Measurements from ENCODE around the gene MESP1.

The MESP1 gene

DNA sequence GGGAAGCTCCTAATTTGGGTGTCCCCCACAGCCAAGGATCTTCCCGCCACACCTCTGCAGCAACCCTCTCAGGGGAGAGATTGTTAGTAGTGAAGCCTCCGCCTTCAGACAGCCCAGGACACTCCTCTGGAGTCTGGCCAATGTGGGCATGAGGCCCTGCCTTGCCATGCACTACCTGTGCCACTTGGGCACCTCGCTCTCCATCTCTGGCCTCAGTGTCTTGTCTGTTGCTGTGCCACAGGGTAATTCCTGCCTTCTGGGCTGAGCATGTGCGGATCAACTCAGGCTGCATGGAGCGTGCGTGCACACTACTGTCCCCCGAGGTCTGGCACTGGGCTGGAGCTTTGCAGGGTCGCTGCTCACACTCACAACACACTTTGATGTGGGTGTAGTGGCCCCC is 7.9 kb upstream of the MESP1 start:
- no peak for DNase-seq (ENCODE audit: low read depth in 2 of 2)

DNA sequence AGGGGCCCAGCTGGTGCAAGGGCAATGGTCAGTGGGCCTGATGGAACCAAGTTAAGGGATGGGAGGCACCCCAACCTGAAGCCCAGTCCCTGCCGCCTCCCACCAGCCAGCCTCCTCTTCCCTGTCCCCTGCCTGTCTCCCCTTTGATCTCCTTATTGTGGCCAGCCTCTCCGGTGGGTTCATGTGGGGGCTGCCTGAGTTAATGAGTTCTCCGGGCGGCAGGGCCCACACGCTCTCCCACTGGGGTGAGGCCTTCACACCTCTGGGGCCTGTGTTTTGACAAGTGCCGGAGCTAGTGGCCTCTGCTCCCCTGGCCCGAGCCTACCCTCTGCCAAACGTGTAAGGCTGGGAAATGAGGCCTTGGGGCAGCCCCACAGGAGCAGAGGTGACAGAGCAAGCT is 7.2 kb upstream of the MESP1 start:
- no peak for DNase-seq (ENCODE audit: low read depth in 2 of 2)

DNA sequence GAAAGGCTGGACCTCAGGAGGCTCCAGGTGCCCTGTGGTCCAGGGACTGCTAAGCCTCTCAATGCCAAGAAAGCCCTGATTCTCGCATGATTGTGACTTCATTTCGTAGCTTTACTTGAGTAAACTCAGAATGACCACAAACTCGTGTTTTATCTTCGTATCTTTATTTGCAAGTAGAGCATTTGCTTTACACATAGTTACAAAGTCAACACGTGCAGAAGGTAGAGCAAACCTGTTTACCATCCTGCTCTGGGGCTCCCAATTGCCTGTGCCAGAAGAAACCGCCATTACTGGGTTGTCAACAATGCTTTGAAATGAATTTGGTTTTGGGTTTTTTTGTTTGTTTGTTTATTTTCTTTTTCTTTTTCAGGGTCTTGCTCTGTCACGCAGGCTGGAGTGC is 5.8 kb upstream of the MESP1 start:
- no peak for DNase-seq (ENCODE audit: low read depth in 2 of 2)

DNA sequence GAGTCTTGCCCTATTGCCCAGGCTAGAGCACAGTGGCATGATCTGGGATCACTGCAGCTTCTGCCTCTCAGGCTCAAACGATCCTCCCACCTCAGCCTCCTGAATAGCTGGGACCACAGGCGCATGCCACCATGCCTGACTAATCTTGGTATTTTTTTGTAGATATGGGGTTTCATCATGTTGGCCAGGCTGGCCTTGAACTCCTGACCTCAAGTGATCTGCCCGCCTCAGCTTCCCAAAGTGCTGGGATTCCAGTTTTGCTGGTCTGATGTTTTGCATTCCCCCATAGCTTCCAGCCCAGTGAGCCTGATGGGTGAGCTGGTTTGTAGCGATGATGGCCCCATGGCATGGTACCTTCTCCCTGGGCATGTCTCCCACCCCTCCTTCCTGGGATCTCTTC is 4.7 kb upstream of the MESP1 start:
- DNase-seq (ENCODE audit: low read depth in 2 of 2): no peak

DNA sequence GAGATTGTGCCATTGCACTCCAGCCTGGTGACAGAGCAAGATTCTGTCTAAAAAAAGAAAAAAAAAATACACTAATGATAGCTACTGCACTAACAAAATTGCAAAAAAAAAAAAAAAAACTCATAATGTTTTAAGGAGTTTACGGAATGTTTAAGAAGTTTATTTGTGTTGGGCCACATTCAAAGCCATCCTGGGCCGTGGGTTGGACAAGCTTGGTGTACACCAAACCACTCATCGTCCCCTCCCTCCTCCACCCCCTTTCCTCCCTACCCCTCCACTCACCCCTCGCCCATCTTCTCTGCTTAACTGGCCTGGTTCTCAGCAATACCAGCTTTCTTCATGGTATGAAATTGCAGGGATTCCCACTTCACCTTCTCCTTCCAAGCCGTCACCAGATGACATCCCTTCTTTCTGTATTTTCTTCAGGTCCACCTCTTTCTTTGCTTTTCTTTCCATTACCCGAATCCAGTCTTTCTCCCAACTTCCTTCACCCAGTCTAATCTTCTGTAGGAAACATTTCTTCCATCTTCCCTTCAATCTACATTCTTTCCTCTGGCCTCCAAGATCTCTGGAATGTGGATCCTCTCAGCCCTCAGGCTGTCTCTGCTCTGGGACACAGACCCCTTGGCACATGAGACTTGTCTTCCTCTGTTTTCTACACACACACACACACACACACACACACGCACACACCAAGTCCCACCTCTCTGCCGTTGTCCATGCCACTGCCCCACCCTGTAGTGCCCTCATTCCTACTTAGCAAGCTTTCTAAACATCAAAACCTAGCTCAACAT is 3.5 kb upstream of the MESP1 start:
- DNase-seq (ENCODE audit: low read depth in 2 of 2): no peak

DNA sequence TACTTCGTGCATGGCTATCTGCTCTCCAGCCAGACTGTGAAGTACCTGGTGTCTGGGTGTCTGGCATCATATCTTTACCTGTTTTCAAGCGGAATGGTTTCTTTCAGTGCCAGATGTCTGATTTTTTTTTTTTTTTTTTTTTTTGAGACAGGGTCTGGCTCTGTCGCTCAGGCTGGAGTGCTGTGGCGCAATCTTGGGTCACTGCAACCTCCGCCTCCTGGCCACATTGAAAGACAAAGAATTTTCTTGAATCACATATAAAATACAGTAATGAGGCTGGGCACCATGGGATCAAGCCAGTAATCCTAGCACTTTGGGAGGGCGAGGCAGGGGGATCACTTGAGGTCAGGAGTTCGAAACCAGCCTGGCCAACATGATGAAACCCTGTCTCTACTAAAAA is 2.8 kb upstream of the MESP1 start:
- no peak for DNase-seq (ENCODE audit: low read depth in 2 of 2)

DNA sequence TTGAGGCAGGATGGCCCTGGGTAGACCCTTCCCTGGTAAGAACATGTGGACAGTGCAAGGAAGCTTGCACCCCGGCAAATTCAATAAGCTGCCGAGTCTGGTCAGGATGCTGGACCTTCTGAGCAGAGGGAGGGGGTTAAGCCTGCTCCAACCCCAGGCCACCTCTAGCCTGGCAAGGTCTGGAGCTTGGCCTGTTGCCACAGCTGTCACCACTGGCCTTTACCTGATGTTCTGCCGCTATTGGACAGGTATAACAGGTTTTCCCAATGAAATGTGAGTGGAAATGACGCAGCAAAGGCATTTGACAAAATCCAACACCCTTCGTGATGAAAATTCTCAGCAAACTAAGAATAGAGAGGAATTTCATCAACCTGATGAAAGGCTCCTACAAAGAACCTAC is 699 bp upstream of the MESP1 start:
- DNase-seq (ENCODE audit: low read depth in 2 of 2): no peak

DNA sequence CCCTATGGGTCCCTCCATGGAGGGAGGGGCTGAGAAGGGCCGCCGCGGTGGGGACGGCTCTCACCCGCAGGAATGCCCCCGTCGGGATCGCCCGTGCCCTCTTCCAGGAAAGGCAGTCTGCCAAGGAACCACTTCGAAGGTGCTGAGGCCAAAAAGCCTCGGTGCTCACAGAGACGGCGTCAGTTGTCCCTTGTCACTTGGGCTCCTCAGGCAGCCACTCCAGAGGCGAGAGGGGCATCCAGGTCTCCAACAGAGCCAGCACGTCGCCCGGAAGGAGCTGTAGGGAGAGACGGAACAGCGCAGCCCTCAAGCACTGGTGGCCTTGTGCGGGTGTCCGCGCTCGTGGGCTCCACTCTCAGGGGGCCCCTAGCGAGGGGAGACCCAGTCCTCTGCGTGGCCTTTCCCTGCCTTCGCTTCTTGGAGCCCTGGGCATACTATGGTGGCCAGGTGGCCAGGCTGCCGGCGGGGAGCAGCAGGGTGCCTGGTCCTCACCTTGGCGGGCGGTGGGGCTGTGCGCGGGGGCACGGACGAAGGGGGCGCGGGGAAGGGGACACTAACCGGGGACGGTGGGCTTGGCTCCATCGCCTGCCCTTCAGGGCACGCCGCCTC is 994 bp downstream of the MESP1 start:
- DNase-seq (ENCODE audit: low read depth in 2 of 2): no peak

DNA sequence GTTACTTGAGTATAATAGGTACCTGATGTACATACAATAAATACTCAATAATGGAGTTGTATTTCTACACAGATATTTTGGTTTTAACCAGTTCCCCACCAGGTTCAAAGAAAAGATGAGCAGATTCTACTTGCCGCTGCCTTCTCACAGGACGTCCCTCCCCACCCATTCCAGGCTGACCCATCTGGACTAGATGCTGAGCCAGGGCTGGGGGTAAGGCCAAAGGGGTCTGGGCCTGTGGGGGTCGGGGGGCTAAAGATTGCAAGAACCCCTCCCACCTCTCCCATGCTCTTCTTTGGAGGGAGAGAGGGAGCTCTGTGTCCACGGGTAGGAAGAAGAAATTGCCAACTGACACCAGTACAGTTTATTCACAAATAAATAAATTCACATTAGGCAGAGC is 1.5 kb downstream of the MESP1 start:
- no peak for DNase-seq (ENCODE audit: low read depth in 2 of 2)

DNA sequence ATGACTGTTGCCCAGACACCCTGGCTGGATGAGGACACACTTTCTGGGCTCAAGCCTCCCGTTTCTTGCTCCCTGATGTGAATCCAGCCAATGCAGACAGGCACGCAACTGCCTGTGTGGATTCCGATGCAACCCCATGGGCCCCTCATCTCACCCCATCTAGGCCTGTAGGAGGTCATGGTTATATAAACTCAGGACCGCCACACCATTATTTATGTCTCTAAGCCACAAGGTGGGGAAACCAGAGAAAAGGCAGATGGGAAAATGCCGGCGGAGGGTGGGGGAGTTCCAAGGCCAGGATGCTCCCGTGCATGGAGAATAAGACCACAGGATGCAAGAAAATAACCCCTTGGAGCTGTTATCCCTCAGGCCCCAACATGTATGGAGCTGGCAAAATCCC is 2.0 kb downstream of the MESP1 start:
- DNase-seq (ENCODE audit: low read depth in 2 of 2): no peak

DNA sequence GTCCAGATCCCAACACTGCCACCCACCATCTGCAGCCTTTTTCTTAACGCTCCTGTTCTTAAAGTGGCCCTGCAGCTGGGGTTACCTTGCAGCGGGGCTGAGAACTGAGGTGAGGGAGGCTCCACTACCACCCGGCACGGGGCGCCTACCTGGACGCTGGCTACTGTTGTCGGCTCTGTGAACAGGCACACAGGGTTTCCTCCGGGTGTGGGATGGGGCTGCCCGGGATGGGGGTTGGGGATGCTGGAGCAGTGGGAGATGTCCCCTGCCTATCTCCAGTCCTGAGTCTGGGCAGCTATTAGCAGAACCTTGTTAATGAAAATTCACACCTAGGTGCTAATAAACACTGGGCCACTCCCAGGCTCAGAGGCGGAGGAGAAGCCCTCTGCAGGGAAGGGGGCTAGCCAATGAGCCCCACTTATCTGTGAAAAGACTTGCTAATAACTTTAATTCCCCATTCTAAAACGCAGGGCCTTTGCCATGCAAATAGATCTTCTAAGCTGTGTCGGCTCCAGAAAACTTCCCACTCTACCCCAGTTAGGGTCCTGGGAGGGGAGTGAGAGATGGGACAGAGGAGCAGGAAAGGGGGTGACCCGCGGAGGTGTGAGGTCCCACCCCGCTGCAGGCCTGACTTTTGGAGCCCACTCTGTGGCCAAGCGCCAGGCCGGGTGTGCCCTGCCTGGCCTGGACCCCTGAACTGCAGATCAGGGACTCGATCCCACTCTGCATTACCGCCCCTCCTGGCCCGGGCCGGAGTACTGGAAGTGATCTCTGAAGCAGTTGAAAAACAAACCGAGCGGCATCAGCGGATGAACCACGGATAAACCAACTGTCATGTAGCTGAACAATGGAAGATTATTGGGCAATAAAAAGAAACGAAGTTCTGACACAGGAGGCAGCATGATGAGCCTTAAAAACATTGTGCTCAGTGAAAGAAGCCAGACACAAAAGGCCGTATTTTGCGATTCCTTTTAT is 3.1 kb downstream of the MESP1 start:
- no peak for DNase-seq (ENCODE audit: low read depth in 2 of 2)

DNA sequence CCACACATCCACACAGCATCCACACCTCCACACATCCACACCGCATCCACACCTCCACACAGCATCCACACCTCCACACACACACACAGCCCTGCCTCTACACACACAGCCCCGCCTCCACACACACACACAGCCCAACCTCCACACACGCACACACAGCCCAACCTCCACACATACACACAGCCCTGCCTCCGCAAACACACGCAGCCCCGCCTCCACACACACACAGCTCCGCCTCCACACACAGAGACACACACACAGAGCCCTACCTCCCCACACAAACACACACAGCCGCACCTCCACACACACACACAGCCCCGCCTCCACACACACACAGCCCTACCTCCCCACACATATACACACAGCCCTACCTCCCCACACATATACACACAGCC is 4.7 kb downstream of the MESP1 start:
- DNase-seq (ENCODE audit: low read depth in 2 of 2): no peak

DNA sequence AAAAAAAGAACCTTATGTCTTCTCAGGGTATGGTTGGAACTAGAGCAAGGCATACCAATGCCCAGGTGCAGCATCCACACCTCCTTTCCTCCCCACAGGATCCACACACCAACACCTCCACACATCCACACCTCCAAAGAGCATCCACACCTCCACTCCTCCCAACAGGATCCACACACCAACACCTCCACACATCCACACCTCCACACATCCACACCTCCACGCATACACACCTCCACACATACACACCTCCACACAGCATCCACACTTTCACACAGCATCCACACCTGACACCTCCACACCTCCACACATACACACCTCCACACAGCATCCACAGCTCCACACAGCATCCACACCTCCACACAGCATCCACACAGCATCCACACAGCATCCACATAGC is 5.3 kb downstream of the MESP1 start:
- no peak for DNase-seq (ENCODE audit: low read depth in 2 of 2)

DNA sequence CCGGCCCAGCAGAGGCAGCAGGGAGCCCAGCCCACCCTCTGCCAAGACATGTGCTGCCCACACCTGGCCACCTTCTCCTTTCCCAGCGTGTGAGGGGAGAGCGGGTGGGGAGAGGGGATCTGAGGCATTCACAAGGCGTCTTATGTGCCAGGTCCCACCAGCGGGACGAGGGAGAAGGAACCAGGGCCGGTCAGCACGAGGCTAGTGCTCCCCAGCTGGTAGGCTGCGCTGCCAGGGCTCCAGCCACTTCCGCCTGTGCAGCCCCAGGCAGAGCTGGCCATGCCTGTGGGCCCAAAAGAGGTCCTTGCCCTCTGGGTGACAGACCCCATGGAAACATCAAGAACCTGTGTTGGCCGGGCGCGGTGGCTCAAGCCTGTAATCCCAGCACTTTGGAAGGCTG is 5.9 kb downstream of the MESP1 start:
- DNase-seq (ENCODE audit: low read depth in 2 of 2): no peak

DNA sequence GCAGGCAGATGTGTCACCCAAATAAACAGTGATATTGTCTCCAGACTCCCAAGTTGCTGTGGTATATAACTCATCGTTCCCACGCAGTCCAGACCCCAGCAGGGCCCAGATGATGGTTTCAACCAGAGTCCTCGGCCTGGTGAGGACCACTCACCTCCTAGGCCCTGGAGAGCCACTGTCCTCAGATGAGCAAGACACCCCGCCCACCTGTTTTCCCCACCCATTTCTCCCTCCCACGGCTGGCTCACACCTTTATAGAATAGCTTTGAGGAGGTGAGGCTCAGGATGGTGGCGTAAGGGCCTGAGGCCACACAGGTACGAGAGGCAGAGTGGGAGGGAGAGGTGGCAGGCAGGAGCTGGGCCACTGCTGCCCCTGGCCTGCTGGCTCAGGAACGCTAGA is 7.5 kb downstream of the MESP1 start:
- DNase-seq (ENCODE audit: low read depth in 2 of 2): no peak

DNA sequence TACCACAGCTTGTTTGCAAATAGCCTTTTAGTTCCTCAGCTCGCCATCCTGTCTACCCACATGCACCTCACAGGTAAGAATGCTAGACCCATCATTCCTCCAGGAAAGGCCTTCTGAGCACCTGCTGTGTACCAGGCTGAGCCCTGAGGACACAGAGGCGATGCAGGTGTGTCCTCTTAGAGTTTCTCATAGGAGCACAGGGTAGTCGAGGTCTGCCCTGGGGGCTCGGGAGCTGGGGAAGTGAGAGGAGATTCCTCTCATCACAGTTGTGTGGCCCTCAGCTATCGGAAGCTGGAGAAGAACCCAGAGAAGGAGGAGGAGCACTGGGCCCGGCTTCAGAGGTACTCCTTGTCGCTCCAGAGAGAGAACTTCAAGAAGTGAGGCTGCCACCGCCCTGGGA is 8.0 kb downstream of the MESP1 start:
- no peak for DNase-seq (ENCODE audit: low read depth in 2 of 2)

DNA sequence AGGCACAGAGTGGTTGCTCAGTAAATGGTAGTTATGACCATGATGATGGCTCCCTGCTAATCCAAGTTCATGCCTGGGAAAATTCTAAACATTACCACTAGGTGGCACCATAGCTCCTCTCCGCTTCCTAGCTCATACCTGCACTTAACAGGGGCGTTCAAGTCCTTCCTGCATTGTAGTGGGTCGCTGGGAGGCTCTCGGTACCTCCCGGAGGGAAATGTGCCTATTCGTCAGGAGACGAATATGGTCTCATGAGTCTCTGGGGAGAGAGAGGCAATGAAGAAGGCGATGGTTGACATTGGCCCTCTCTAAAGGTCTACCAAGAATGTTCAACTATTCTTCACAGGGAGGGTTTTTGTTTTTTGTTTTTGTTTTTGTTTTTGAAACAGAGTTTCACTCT is 10.9 kb downstream of the MESP1 start:
- DNase-seq (ENCODE audit: low read depth in 2 of 2): peak; percentile 16 to 25

DNA sequence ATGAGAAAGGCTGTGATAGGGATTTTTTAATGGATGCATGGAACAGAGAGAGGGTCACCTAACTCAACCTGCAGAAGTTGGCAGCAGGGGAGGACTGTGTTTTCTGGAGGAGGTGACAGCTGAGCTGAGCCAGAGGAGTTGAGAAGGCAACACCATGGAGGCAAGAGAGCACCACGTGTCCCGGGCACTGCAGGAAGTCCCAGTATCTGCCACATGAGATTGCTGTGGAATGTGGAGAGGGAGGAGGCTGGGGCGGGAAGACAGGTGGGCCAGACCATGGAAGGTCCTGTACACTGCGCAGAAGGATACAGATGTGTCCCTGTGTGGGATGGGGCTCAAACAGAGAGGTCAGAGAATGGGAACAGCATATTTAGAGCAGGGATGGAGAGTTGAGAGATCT is 15.3 kb downstream of the MESP1 start:
- DNase-seq (ENCODE audit: low read depth in 2 of 2): no peak

DNA sequence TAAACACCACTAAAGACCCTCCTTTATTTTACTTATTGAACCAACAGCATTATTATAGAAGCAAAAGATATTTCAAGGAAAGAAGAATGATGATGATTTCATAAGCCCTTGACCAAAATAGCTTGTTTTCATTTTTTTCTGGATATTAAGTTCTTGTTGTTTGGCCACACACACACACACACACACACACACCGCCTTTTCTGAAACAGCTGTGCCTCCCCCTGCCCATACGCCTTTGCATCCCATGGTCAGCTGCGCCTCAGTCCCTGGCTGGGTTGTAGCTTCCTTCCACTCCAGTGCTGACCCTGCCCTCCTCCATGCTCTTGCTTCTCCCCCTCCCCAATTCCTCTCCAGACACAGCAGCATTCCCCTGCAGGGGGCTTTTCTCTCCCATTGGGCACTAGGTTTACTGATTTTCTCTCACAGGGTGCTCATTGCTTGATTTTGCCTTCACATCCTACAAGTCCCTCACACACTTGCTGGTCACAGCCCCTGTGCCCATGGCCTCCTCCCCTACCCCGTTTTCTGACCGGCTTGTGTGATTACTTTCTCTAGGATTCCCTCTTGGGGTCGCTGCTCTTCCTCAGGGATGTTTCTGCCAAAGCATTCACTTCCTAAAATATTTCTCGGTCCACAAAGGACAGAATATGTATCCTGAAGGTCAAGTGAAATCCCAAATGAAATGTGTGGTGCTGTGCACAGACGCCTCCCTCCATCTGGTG is 18.4 kb downstream of the MESP1 start:
- no peak for DNase-seq (ENCODE audit: low read depth in 2 of 2)

DNA sequence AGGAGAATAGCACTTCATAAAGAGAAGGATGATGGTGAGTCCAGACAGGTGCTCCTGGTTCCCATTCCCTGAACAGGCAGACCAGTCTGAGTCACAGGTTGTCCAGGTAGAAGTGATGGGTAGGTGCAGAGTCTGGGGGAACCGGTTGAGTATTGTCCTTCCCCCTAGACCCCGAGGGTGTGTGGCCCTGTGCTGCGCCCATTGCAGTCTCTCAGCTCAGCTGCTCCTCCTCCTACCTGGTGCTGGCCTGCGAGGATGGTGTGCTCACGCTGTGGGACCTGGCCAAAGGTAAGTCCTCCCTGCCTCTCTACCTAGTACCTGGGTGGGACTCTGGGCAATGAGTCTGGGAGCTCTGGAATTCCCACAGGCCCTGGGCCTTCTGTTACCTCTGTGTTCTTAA is 19.8 kb downstream of the MESP1 start:
- DNase-seq (ENCODE audit: low read depth in 2 of 2): no peak

DNA sequence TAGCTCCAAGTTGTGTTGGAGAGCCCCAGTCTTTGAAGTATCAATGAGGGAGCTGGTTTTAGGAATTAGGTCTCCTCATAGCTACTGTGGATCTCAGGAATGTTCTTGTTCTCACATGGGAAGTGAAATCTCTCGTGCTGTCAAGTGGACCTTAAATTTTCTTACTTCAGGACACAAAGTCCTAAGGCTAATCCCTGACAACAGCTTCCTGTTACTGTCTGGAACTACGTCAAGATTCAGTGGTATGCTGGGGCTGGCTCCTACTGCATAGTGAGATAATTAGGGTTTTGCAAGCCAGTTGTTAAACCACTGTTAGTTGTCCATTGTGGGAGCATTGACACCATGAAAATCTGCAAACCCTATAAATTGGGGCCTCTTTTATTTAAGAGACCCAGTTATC is 22.8 kb downstream of the MESP1 start:
- DNase-seq (ENCODE audit: low read depth in 2 of 2): no peak

DNA sequence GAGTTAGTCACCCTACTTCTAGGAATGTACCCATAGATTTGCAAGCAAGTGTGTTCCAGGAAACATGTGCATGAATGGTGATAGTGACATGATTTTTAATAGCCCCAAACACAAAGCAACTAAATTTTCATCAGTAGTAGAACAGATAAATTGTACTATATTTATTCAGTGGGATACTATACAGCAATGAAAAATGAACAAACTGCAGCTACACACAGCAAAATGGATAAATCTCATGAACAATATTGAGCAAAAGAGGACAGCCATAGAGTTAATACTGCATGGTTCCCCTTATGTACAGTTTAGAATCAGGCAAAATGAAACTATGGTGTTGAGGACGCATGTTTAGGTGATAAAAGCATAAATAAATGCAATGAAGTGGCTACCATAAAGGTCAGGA is 26.0 kb downstream of the MESP1 start:
- no peak for DNase-seq (ENCODE audit: low read depth in 2 of 2)
